PC-3 (cell line): ENCODE results near the gene TEAD4. TPM values are rescaled to one million over a fixed set of nuclear protein-coding genes. Genes with fewer than 3 reads are reported as not detected.

Experiments
- ATAC-seq: fragments of 200-7000 bp; cut with Tn5 transposase; 2 replicates; pipeline ENCODE4 v1.9.1; 2020; ENCODE audit warnings: mild to moderate bottlenecking, moderate library complexity
- BruUV-seq: library from RNA; stranded (reverse); fragments of 400-500 nt; replicated peaks from 2 replicates; lab custom pipeline; 2021; lab: Mats Ljungman, UMichigan
- CTCF ChIA-PET: fragments of 300-600 bp; sonication (Branson Sonifier 250); formaldehyde crosslinking; loops from one replicate; lab custom pipeline; 2022; ENCODE audit warnings: antibody characterized with exemption; lab: Charles Lee
- POLR2A ChIA-PET: fragments of 300-600 bp; sonication (Branson Sonifier 250); formaldehyde crosslinking; loops from one replicate; lab custom pipeline; 2022; ENCODE audit warnings: antibody characterized with exemption; ENCODE audit not compliant: unreplicated experiment; lab: Charles Lee
- DNase-seq: peaks from one replicate; pipeline ENCODE4 v3.0.0-alpha.2; 2015
- H2AFZ ChIP-seq: fragments of 300-600 bp; sonication (generic); 2 replicates; pipeline ENCODE4 v1.6.0; 2016; ENCODE audit warnings: antibody characterized with exemption, low read length
- H3F3A ChIP-seq: fragments of 300-600 bp; sonication (generic); one replicate; pipeline ENCODE4 v1.6.0; 2017; ENCODE audit warnings: antibody characterized with exemption, low read length, control low read depth, mild to moderate bottlenecking; ENCODE audit not compliant: unreplicated experiment
- H3K27ac ChIP-seq: fragments of 300-600 bp; sonication (generic); 2 replicates; pipeline ENCODE4 v1.5.1; 2016; ENCODE audit warnings: mild to moderate bottlenecking, low read length
- H3K27me3 ChIP-seq: fragments of 300-600 bp; sonication (generic); 2 replicates; pipeline ENCODE4 v1.6.1; 2016; ENCODE audit warnings: low read length, mixed read lengths
- H3K36me3 ChIP-seq: fragments of 300-600 bp; sonication (generic); 2 replicates; pipeline ENCODE4 v1.6.1; 2016; ENCODE audit warnings: low read depth, mixed run types, low read length, mixed read lengths
- H3K4me1 ChIP-seq: fragments of 300-600 bp; sonication (generic); 2 replicates; pipeline ENCODE4 v1.5.1; 2016; ENCODE audit warnings: low read length; ENCODE audit not compliant: insufficient read depth
- H3K4me2 ChIP-seq: fragments of 300-600 bp; sonication (generic); 2 replicates; pipeline ENCODE4 v1.6.0; 2016; ENCODE audit warnings: low read length
- H3K4me3 ChIP-seq: fragments of 300-600 bp; sonication (generic); 2 replicates; pipeline ENCODE4 v1.5.1; 2016; ENCODE audit warnings: mild to moderate bottlenecking, low read length, mixed read lengths
- H3K79me2 ChIP-seq: fragments of 300-600 bp; sonication (generic); 2 replicates; pipeline ENCODE4 v1.6.1; 2017; ENCODE audit warnings: low read length, mixed read lengths
- H3K9ac ChIP-seq: fragments of 300-600 bp; sonication (generic); 2 replicates; pipeline ENCODE4 v1.6.0; 2016; ENCODE audit warnings: mild to moderate bottlenecking, low read length
- H3K9me2 ChIP-seq: fragments of 300-600 bp; sonication (generic); replicated peaks from 2 replicates; pipeline ENCODE4 v1.6.1; 2016; ENCODE audit warnings: mixed run types, low read length, mixed read lengths
- H3K9me3 ChIP-seq: fragments of 300-600 bp; sonication (generic); 2 replicates; pipeline ENCODE4 v1.6.1; 2016; ENCODE audit warnings: low read length, mixed read lengths
- H4K20me1 ChIP-seq: fragments of 300-600 bp; sonication (generic); 2 replicates; pipeline ENCODE4 v1.6.1; 2016; ENCODE audit warnings: low read length, mixed read lengths
- EZH2 ChIP-seq: fragments of 300-600 bp; sonication (generic); IDR thresholded peaks from one replicate; pipeline ENCODE4 v1.6.1; 2017; ENCODE audit warnings: antibody characterized with exemption, mild to moderate bottlenecking, low read length; ENCODE audit not compliant: unreplicated experiment
- EZH2phosphoT487 ChIP-seq: fragments of 300-600 bp; sonication (generic); IDR thresholded peaks from 2 replicates; pipeline ENCODE4 v1.6.1; 2018; ENCODE audit warnings: mild to moderate bottlenecking, antibody characterized with exemption, low read length, borderline replicate concordance
- intact Hi-C: fragments of 100-400 bp; cut with micrococcal nuclease; formaldehyde crosslinking; loops from 2 replicates; pipeline ENCODE4 v1.9.0; 2023
- total RNA-seq: library from RNA; depleted of rRNA; stranded (reverse); fragments of >200 nt; gene quantifications from 2 replicates; pipeline ENCODE4 v1.2.3, GENCODE V29; 2014
- TF ChIP-seq, protein P1 (sequence below): fragments of 300-600 bp; sonication (generic); conservative IDR thresholded peaks from 2 replicates; pipeline ENCODE4 v1.5.1; 2017; ENCODE audit warnings: antibody characterized with exemption, low read depth, mild to moderate bottlenecking, low read length

Gene TEAD4
- total RNA-seq, 1 experiment from 2014 or later, result 22.3 TPM

DNA sequence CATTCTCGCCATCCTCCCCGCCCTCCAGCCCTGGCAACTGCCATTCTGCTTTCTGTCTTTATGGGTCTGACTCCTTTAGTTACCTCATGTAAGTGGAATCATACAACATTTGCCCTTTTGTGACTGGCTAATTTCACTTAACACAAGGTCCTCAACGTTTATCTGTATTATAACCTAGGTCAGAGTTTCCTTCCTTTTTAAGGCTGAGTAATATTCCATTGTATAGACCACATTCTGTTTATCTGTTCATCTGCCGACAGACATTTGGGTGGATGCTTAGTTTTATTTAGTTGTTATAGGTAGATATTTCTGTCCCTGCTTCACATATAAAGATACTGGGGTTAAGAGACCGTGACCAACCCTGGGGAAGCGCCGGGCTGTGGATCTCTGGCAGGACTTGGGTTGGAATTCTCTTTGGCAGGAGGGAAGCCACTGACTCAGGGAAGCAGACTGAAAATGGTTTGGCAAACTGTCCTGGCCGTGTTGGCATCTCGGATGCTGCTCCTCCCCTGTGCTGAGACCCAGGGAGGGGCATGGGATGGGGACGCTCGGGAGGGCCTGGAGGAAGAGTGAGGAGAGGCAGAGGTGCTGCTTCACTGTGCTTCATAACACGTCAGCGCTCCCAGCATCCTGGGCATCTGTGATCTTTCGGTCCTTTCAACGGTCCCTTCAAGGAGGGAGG is 38.9 kb downstream of the TEAD4 start:
- Histone ChIP-seq H3K4me3 (no peak overlapping the region), H3K4me2 (no peak overlapping the region), H3K9me3 (no peaks in the 10 kb centered on the region), H3K27ac (no peak overlapping the region), H3K9ac (no peak overlapping the region), H3K36me3 (no peaks in the 10 kb centered on the region), H2AFZ (no peak overlapping the region), H3F3A (no peaks in the 10 kb centered on the region), H4K20me1 (no peaks in the 10 kb centered on the region), H3K9me2 (no peaks in the 10 kb centered on the region), H3K27me3 (no peaks in the 10 kb centered on the region), H3K79me2 (no peaks in the 10 kb centered on the region), H3K4me1 (no peaks in the 10 kb centered on the region)
- ChIA-PET POLR2A (no interaction called here), CTCF (interaction anchor here (0.6 kb wide), 1 partner anchor 1278 kb away, joined by 3 read pairs; no protein-coding TSS in a partner anchor)
- intact Hi-C loops, result no loop called here
- no TSS peak for BruUV-seq
- ATAC-seq (no peak), DNase-seq (no peak)
- TF ChIP-seq EZH2phosphoT487, result no peak
- TF ChIP-seq, protein P1, sequence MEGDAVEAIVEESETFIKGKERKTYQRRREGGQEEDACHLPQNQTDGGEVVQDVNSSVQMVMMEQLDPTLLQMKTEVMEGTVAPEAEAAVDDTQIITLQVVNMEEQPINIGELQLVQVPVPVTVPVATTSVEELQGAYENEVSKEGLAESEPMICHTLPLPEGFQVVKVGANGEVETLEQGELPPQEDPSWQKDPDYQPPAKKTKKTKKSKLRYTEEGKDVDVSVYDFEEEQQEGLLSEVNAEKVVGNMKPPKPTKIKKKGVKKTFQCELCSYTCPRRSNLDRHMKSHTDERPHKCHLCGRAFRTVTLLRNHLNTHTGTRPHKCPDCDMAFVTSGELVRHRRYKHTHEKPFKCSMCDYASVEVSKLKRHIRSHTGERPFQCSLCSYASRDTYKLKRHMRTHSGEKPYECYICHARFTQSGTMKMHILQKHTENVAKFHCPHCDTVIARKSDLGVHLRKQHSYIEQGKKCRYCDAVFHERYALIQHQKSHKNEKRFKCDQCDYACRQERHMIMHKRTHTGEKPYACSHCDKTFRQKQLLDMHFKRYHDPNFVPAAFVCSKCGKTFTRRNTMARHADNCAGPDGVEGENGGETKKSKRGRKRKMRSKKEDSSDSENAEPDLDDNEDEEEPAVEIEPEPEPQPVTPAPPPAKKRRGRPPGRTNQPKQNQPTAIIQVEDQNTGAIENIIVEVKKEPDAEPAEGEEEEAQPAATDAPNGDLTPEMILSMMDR, result no peak
- no peak for TF ChIP-seq EZH2

DNA sequence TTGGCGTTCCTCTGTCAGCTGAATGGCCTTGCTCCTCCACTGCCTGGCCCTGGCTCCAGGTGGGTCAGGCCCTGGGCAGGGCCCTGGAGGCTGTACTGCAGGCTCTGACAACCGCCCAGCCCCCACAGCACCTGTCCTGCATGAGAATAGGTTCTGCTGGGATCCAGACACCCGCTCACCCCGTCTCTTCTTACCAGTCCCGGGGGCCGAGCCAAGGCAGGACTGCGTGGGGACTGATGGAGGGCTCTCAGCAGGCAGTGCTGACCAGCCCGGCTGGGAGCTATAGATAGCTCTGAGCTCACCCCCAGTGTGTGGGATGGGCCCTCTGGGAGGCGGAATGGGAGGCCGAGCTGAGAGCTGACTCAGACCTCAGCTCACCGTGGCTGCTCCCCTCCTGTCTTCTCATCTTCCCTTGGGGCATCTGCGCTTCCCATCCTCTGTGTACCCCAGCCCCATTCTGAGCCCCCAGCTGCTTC is 39.6 kb downstream of the TEAD4 start:
- Histone ChIP-seq H3K4me3 (no peak overlapping the region), H3K27me3 (no peaks in the 10 kb centered on the region), H3K9me2 (no peaks in the 10 kb centered on the region), H3K36me3 (no peaks in the 10 kb centered on the region), H3K9me3 (no peaks in the 10 kb centered on the region), H3K27ac (no peak overlapping the region), H3K4me1 (no peaks in the 10 kb centered on the region), H3F3A (no peaks in the 10 kb centered on the region), H2AFZ (no peak overlapping the region), H3K4me2 (no peak overlapping the region), H3K79me2 (no peaks in the 10 kb centered on the region), H3K9ac (no peak overlapping the region), H4K20me1 (no peaks in the 10 kb centered on the region)
- ATAC-seq (no peak; the same call in 1 of the 2 replicates), DNase-seq (no peak)
- POLR2A ChIA-PET, result no interaction called here
- BruUV-seq, result no TSS peak
- CTCF ChIA-PET, result interaction anchor here (0.6 kb wide), 1 partner anchor 1278 kb away, joined by 3 read pairs; no protein-coding TSS in a partner anchor
- intact Hi-C loops, result no loop called here
- TF ChIP-seq EZH2 (no peak), EZH2phosphoT487 (no peak)
- TF ChIP-seq, protein P1, result no peak

DNA sequence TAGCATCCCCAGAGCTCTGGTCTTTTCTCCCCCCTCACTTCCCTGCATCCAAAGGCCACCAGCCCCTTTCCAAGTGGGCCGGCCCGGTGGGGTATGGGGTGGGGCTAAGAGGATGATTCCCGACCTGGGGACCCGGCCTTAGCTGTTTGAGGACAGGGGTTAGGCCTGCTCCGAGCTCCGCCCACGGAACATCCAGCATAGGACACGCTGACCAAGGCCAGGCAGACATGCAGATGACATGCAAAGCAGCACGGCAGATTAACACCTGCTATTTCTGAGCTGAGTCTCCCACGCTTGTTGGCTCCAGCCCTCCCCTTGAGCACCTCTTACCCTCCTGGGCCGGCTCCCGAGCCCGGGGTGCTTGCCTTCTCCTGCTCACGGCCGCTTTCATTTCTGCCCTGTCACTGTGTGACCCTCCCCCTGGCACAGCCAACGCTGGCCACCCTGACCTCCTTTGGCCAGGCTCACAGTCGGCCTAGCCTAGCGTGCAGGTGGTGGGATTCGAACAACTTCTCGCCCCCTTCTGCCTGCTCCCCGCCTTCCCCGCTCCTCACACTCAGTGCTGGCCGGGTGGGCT is 40.2 kb downstream of the TEAD4 start:
- Histone ChIP-seq H3K9me3 (no peaks in the 10 kb centered on the region), H3K9ac (no peak overlapping the region), H3K27ac (no peak overlapping the region), H3K4me2 (no peak overlapping the region), H3K79me2 (no peaks in the 10 kb centered on the region), H3K36me3 (no peaks in the 10 kb centered on the region), H3F3A (no peaks in the 10 kb centered on the region), H3K27me3 (no peaks in the 10 kb centered on the region), H2AFZ (no peak overlapping the region), H3K4me3 (no peak overlapping the region), H3K4me1 (no peaks in the 10 kb centered on the region), H4K20me1 (no peaks in the 10 kb centered on the region), H3K9me2 (no peaks in the 10 kb centered on the region)
- no TSS peak for BruUV-seq
- ChIA-PET POLR2A (no interaction called here), CTCF (no interaction called here)
- ATAC-seq (no peak), DNase-seq (no peak)
- TF ChIP-seq EZH2 (no peak), EZH2phosphoT487 (no peak)
- TF ChIP-seq, protein P1, result no peak
- intact Hi-C loops, result no loop called here
